ENCODE measurements around the gene EHHADH. TPM values are rescaled to one million over a fixed set of nuclear protein-coding genes. Genes with fewer than 3 reads are reported as not detected.

Gene EHHADH
- total and polyA plus RNA-seq, 2 of the 13 experiments (the other 11 are each of a cell fraction or from before 2014, with no cell fraction given) = 14.5 to 38.9 TPM

GRCh38 chr3:185208823-185209222 lies 45.0 kb downstream of the EHHADH start:
- intact Hi-C loops (cut with micrococcal nuclease; ENCODE audit: unreplicated experiment) = no loop called here

More at GRCh38 chr3:185208823-185209222, 45.0 kb downstream of the EHHADH start:
- no peak overlapping the region for H2AFZ ChIP-seq (ENCODE audit: low read length)
- peaks cover 13% of the 10 kb centered on the region; the same call in 1 of the 2 replicates for H3K4me1 ChIP-seq (ENCODE audit: insufficient read depth, low read length)
- H3K4me3 ChIP-seq (replicated peaks in 1 of 3; ENCODE audit: insufficient read depth in 1 of 3, low read depth in 2 of 3, low read length in 3 of 3) = no peak overlapping the region
- no peak for DNase-seq (ENCODE audit: low spot score)
- TF ChIP-seq KLF11 (CRISPR knock-in tag; IDR thresholded peaks at IDR 0.05) (no peak), EP300 (IDR thresholded peaks at IDR 0.05; ENCODE audit: low read depth in 2 of 2, low read length in 2 of 2) (no peak), EP300 (CRISPR knock-in tag; IDR thresholded peaks at IDR 0.05; ENCODE audit: borderline replicate concordance) (no peak), TFE3 (CRISPR knock-in tag; IDR thresholded peaks at IDR 0.05) (no peak), ZNF318 (CRISPR knock-in tag; IDR thresholded peaks at IDR 0.05) (no peak), FOXM1 (CRISPR knock-in tag; IDR thresholded peaks at IDR 0.05) (no peak), EZH2 (conservative IDR thresholded peaks at IDR 0.05; ENCODE audit: low read depth, low read length) (no peak), MXD4 (CRISPR knock-in tag; IDR thresholded peaks at IDR 0.05) (no peak), MAZ (IDR thresholded peaks at IDR 0.05; ENCODE audit: borderline replicate concordance, low read depth, low read length) (no peak), MAZ (CRISPR knock-in tag; IDR thresholded peaks at IDR 0.05; ENCODE audit: low read depth) (no peak), ZNF567 (CRISPR knock-in tag; IDR thresholded peaks at IDR 0.05; ENCODE audit: borderline replicate concordance) (no peak), ZNF367 (CRISPR knock-in tag; IDR thresholded peaks at IDR 0.05; ENCODE audit: borderline replicate concordance) (no peak), SOX6 (IDR thresholded peaks at IDR 0.05) (no peak), SOX6 (CRISPR knock-in tag; IDR thresholded peaks at IDR 0.05) (no peak), GPN1 (CRISPR knock-in tag; IDR thresholded peaks at IDR 0.05; ENCODE audit: borderline replicate concordance) (no peak)
- no peaks in the 10 kb centered on the region for H4K20me1 ChIP-seq (ENCODE audit: insufficient read depth, low read length)
- peaks cover 8 to 11% of the 10 kb centered on the region in 2 experiments; a peak in 4 of 5 replicates for H3K36me3 ChIP-seq (replicated peaks in 1 of 2; ENCODE audit: control insufficient read depth in 1 of 2, insufficient read depth in 2 of 2, low read length in 2 of 2)
- no peaks in the 10 kb centered on the region for H3K79me2 ChIP-seq (ENCODE audit: insufficient read depth, low read length)
- in situ Hi-C loops (cut with HindIII; ENCODE audit: extremely low pct_ligation_motif_present, low pct_unique_long_range_greater_than_20kb) = no loop called here
- H3K27ac ChIP-seq (ENCODE audit: extremely low read length, insufficient read depth, low read length) = no peak overlapping the region
- BruUV-seq (replicated peaks) = no TSS peak
- no peak overlapping the region for H3K4me2 ChIP-seq (ENCODE audit: low read depth, low read length)
- POLR2A ChIA-PET = no interaction called here
- no peak overlapping the region for H3K9ac ChIP-seq (ENCODE audit: insufficient read depth, low read depth, low read length)
- CTCF ChIA-PET (ENCODE audit: low intra/inter-chr PET ratio, low total read pairs) = no interaction called here
- no peak for ATAC-seq
- FAIRE-seq = no peak
- 100% methylated on average over 1 of the region's 1 CpG for WGBS (ENCODE audit: low lambda C conversion rate)
- no peaks in the 10 kb centered on the region for H3K27me3 ChIP-seq (ENCODE audit: control insufficient read depth in 1 of 2, insufficient read depth in 2 of 2, low read length in 2 of 2)
- no peaks in the 10 kb centered on the region for H3K9me3 ChIP-seq (ENCODE audit: low read length)
